GM23338 (cell line): ENCODE results near the gene PPIF.

ENCODE experiments used
- CREB1 ChIP-seq: fragments of 250-450 bp; sonication (Bioruptor Pico); IDR thresholded peaks from 2 replicates; pipeline ENCODE4 v1.5.0; 2020; ENCODE audit warnings: low read depth, mild to moderate bottlenecking, moderate library complexity
- ETS1 ChIP-seq: IDR thresholded peaks from 2 replicates; pipeline ENCODE4 v1.6.1; 2016; ENCODE audit warnings: antibody characterized with exemption
- EZH2 ChIP-seq: fragments of 200-600 bp; sonication (generic); IDR thresholded peaks from one replicate; pipeline ENCODE4 v1.8.0; 2017; ENCODE audit warnings: antibody characterized with exemption, mild to moderate bottlenecking, low read depth; ENCODE audit not compliant: unreplicated experiment
- EZH2phosphoT487 ChIP-seq: fragments of 200-600 bp; sonication (generic); IDR thresholded peaks from one replicate; pipeline ENCODE4 v1.8.1; 2018; ENCODE audit warnings: antibody characterized with exemption; ENCODE audit not compliant: unreplicated experiment
- JUNB ChIP-seq: IDR thresholded peaks from one replicate; pipeline ENCODE4 v1.6.1; 2016; ENCODE audit warnings: antibody characterized with exemption; ENCODE audit not compliant: unreplicated experiment
- NANOG ChIP-seq: IDR thresholded peaks from 2 replicates; pipeline ENCODE4 v1.6.1; 2016; ENCODE audit warnings: antibody characterized with exemption, borderline replicate concordance
- POLR2AphosphoS5 ChIP-seq: IDR thresholded peaks from 2 replicates; pipeline ENCODE4 v1.6.1; 2016; ENCODE audit warnings: antibody characterized with exemption, low read depth
- TF ChIP-seq, protein P1 (sequence below), 2 experiments: fragments of 200-600 bp in 1 of 2; sonication (generic) in 1 of 2; conservative IDR thresholded peaks; 2 replicates each; pipeline versions ENCODE4 v1.5.1 to v1.6.1; 2016 to 2017; ENCODE audit warnings: antibody characterized with exemption in 2 of 2, low read depth in 2 of 2, mild to moderate bottlenecking in 2 of 2, moderate library complexity in 1 of 2
- TF ChIP-seq, protein P2 (sequence below): IDR thresholded peaks from one replicate; pipeline ENCODE4 v1.6.1; 2018; ENCODE audit warnings: antibody characterized with exemption; ENCODE audit not compliant: unreplicated experiment

- TF ChIP-seq, protein P1, sequence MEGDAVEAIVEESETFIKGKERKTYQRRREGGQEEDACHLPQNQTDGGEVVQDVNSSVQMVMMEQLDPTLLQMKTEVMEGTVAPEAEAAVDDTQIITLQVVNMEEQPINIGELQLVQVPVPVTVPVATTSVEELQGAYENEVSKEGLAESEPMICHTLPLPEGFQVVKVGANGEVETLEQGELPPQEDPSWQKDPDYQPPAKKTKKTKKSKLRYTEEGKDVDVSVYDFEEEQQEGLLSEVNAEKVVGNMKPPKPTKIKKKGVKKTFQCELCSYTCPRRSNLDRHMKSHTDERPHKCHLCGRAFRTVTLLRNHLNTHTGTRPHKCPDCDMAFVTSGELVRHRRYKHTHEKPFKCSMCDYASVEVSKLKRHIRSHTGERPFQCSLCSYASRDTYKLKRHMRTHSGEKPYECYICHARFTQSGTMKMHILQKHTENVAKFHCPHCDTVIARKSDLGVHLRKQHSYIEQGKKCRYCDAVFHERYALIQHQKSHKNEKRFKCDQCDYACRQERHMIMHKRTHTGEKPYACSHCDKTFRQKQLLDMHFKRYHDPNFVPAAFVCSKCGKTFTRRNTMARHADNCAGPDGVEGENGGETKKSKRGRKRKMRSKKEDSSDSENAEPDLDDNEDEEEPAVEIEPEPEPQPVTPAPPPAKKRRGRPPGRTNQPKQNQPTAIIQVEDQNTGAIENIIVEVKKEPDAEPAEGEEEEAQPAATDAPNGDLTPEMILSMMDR (conservative IDR thresholded peaks at IDR 0.05; ENCODE audit: low read depth in 2 of 2), result no peak
- no peak for TF ChIP-seq POLR2AphosphoS5
- TF ChIP-seq, protein P2, sequence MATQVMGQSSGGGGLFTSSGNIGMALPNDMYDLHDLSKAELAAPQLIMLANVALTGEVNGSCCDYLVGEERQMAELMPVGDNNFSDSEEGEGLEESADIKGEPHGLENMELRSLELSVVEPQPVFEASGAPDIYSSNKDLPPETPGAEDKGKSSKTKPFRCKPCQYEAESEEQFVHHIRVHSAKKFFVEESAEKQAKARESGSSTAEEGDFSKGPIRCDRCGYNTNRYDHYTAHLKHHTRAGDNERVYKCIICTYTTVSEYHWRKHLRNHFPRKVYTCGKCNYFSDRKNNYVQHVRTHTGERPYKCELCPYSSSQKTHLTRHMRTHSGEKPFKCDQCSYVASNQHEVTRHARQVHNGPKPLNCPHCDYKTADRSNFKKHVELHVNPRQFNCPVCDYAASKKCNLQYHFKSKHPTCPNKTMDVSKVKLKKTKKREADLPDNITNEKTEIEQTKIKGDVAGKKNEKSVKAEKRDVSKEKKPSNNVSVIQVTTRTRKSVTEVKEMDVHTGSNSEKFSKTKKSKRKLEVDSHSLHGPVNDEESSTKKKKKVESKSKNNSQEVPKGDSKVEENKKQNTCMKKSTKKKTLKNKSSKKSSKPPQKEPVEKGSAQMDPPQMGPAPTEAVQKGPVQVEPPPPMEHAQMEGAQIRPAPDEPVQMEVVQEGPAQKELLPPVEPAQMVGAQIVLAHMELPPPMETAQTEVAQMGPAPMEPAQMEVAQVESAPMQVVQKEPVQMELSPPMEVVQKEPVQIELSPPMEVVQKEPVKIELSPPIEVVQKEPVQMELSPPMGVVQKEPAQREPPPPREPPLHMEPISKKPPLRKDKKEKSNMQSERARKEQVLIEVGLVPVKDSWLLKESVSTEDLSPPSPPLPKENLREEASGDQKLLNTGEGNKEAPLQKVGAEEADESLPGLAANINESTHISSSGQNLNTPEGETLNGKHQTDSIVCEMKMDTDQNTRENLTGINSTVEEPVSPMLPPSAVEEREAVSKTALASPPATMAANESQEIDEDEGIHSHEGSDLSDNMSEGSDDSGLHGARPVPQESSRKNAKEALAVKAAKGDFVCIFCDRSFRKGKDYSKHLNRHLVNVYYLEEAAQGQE, result no peak
- no peak for TF ChIP-seq EZH2
- no peak for TF ChIP-seq EZH2phosphoT487
- TF ChIP-seq JUNB, result no peak
- TF ChIP-seq NANOG, result no peak
- no peak for TF ChIP-seq CREB1 (CRISPR knock-in tag)
- no peak for TF ChIP-seq ETS1
Measured at GRCh38 chr10:79321951-79322350, 25.3 kb upstream of the PPIF start.
